ENCODE results near the gene CDK4. TPM values are rescaled to one million over a fixed set of nuclear protein-coding genes. Genes with fewer than 3 reads are reported as not detected.
"Not testable (repeated sequence)": the region's sequence is repeated elsewhere in the genome, so short reads cannot be mapped to it uniquely, and the experiment has no call there.

CDK4 gene
- total RNA-seq, 8 experiments from 2014 or later, result 43.4 to 146 (median 95.5) TPM

DNA sequence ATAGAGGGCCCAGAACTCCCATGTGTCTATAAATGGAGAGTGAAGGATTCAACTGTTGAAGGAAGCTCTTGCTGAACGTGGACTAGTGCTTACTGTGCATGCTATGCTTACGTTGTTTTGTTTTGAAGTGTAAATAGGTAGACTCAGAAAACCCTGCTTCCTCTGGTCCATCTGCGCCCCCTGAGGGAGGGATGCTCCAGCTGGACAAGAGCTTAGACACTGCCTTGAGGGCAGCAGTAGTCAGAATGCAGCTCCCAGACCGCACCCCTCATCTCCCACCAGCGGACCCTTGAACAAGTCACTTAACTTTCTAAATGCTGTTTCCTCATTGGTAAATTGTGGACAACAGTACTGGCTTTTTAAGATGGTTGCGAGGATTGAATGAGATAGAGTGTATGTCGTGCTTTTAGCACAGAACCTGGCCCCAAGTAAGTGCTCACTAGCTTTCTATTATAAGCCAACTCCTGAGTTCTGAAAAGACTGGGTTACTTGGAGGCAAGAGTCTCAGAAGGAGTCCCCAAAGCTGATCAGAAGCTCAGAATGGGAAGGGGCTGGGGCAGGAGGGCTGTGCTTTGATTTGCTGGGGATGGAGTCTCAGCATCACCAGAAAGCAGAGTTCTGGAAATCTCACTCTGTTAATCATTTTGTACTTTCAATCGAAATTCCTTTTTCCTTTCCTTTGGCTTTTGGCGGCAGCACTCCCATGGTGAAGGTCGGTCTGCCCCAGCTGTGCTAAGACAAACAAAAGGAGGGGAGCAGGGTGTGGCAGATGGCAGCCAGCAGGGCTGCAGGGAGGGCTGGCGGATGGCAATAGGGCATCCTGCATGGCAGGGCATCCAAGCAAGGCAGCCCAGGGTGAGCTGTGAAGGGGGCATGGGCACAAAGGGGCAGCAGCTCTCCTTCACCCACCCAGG, 29.1 kb downstream of the CDK4 start:
- no peak overlapping the region for H3K27ac ChIP-seq
- WGBS, 10 experiments, result 0 to 90% (median 58%) methylated on average over 1 to 7 of the region's 11 CpGs; no CpG with 5 or more reads in 2 of the 10 experiments
- in situ Hi-C loops (cut with MboI; ENCODE audit: low pct_unique_long_range_greater_than_20kb in 2 of 9, low sequenced_read_pairs in 9 of 9, unreplicated experiment in 9 of 9), result no loop called here
- peaks cover 0 to 6% of the 10 kb centered on the region in 2 donors for H3K4me1 ChIP-seq (replicated peaks in 1 of 2)
- no peak for ATAC-seq (replicated peaks in 6 of 8)
- no peak overlapping the region for H3K4me3 ChIP-seq

DNA sequence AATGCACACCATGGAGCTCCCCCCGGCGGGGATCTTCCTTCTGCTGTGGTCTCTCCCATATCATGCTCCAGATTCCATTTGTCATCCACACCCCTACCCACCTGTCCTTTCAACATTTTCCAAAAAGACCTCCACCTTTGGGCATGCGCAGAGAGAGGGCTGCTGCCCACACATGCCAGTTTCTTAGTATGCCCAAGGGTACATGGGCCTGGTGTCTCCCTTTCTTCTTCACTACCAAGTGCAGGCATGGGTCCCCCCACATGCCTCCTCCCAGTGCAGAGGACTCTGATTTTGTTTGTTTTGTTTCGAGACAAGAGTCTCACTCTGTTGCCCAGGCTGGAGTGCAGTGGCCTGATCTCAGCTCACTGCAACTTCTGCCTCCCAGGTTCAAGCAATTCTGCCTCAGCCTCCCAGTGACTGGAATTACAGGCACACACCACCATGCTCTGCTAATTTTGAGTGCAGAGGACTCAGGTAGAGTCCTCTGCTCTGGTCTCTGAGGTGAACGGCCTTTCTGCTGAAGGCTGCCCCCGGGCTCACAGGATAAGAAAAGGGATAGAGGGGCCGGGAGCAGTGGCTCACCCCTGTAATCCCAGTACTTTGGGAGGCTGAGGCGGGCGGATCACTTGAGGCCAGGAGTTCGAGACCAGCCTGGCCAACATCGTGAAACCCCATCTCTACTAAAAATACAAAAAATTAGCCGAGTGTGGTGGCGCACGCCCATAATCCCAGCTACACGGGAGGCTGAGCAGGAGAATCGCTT, 30.1 kb downstream of the CDK4 start:
- ATAC-seq (replicated peaks in 6 of 8); H3K4me3 ChIP-seq; H3K4me1 ChIP-seq (replicated peaks in 1 of 2); H3K27ac ChIP-seq; in situ Hi-C loops (cut with MboI; ENCODE audit: low pct_unique_long_range_greater_than_20kb in 2 of 9, low sequenced_read_pairs in 9 of 9, unreplicated experiment in 9 of 9): not testable (repeated sequence)
- 84 to 100% (median 97%) methylated on average over 1 to 15 of the region's 16 CpGs; no CpG with 5 or more reads in 1 of the 10 experiments for WGBS, 10 experiments

DNA sequence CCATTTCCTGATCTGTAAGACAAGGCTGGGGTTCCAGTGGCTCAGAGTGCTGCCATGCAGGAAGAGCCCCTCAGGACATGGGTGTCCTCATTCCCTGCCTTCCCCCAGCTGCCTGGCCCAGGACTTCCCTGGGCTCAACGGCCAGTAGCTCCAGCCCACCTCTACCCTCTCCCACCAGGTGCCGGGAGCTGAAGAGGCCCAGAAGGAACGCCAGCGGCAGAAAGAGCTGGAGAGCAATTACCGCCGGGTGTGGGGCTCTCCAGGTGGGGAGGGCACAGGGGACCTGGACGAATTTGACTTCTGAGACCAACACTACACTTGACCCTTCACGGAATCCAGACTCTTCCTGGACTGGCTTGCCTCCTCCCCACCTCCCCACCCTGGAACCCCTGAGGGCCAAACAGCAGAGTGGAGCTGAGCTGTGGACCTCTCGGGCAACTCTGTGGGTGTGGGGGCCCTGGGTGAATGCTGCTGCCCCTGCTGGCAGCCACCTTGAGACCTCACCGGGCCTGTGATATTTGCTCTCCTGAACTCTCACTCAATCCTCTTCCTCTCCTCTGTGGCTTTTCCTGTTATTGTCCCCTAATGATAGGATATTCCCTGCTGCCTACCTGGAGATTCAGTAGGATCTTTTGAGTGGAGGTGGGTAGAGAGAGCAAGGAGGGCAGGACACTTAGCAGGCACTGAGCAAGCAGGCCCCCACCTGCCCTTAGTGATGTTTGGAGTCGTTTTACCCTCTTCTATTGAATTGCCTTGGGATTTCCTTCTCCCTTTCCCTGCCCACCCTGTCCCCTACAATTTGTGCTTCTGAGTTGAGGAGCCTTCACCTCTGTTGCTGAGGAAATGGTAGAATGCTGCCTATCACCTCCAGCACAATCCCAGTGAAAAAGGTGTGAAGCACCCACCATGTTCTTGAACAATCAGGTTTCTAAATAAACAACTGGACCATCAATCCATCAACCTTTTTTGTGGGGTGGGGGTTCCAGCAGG, 31.2 kb downstream of the CDK4 start:
- Histone ChIP-seq H3K27ac (no peak overlapping the region), H3K4me3 (no peak overlapping the region), H3K4me1 (replicated peaks in 1 of 2) (no peaks in the 10 kb centered on the region)
- in situ Hi-C loops (cut with MboI; ENCODE audit: low pct_unique_long_range_greater_than_20kb in 2 of 9, low sequenced_read_pairs in 9 of 9, unreplicated experiment in 9 of 9), result no loop called here
- peak in 1 of 8 experiments; percentile 8 for ATAC-seq (replicated peaks in 6 of 8)
- WGBS, 10 experiments, result 57 to 100% (median 82%) methylated on average over 1 to 5 of the region's 11 CpGs; no CpG with 5 or more reads in 4 of the 10 experiments

DNA sequence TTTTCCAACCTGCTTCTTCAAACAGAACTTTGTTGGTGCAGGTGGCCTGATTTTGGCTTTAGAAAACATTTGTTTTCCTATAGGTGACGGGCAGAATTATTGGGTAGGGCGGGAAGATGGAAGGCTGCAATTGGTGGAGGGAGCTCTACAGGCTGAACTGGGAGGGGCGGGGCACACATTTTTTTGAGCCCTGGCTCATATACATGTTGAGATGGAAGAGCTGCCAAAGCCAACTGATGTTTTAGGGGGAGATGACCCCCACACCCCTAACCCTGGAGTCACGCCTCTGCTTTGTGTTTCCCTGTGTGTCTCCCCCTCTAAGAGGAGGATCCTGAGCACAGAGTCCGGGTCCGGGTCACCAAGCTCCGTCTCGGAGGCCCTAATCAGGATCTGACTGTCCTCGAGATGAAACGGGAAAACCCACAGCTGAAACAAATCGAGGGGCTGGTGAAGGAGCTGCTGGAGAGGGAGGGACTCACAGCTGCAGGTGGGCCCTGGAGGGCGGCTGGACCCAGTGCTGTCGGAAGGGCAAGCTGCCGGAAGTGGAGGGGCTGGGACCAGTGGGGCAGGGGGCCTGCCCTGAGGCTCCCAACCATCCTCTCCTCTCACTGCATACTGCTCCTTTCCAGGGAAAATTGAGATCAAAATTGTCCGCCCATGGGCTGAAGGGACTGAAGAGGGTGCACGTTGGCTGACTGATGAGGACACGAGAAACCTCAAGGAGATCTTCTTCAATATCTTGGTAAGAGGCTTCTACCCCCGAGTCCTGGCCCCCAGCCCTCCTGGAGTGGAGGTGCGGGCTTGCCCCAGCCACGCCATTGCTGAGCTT, 32.1 kb downstream of the CDK4 start:
- 72 to 100% (median 98%) methylated on average over 1 to 6 of the region's 20 CpGs; no CpG with 5 or more reads in 6 of the 10 experiments for WGBS, 10 experiments
- Histone ChIP-seq H3K4me1 (replicated peaks in 1 of 2) (no peaks in the 10 kb centered on the region), H3K4me3 (no peak overlapping the region), H3K27ac (no peak overlapping the region)
- ATAC-seq (replicated peaks in 6 of 8), result no peak
- in situ Hi-C loops (cut with MboI; ENCODE audit: low pct_unique_long_range_greater_than_20kb in 2 of 9, low sequenced_read_pairs in 9 of 9, unreplicated experiment in 9 of 9), result no loop called here

DNA sequence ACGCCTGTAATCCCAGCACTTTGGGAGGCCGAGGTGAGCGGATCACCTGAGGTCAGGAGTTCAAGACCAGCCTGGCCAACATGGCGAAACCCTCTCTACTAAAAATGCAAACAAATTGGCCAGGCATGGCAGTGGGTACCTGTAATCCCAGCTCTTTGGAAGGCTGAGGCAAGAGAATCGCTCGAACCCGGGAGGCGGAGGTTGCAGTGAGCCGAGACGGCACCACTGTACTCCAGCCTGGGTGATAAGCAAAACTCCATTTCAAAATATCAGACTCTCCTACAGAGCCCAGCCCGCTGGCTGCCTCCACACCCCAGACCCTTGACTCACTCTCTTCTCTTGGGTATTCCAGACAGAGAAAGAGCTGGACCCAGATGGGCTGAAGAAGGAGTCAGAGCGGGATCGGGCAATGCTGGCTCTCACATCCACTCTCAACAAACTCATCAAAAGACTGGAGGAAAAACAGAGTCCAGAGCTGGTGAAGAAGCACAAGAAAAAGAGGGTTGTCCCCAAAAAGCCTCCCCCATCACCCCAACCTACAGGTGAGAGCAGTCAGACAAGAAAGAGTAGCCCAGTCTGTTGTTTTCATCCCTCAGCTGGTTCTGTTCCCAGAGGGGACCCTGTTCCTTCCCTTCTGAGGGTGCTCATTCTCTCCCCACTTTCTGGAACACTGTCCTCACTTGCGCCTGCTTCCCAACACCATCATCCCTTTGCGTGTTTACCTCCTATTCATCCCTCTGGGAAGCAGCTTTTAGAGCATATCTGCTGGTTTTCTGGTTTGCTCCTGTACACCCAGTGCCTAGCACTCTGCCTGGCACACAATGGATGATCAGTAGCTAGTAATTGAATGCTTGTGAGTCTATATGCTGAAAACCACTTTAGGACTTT, 33.2 kb downstream of the CDK4 start:
- WGBS, 10 experiments, result 91 to 100% (median 100%) methylated on average over 1 to 8 of the region's 15 CpGs; no CpG with 5 or more reads in 1 of the 10 experiments
- no peak for ATAC-seq (replicated peaks in 6 of 8)
- H3K4me1 ChIP-seq (replicated peaks in 1 of 2), result no peaks in the 10 kb centered on the region

DNA sequence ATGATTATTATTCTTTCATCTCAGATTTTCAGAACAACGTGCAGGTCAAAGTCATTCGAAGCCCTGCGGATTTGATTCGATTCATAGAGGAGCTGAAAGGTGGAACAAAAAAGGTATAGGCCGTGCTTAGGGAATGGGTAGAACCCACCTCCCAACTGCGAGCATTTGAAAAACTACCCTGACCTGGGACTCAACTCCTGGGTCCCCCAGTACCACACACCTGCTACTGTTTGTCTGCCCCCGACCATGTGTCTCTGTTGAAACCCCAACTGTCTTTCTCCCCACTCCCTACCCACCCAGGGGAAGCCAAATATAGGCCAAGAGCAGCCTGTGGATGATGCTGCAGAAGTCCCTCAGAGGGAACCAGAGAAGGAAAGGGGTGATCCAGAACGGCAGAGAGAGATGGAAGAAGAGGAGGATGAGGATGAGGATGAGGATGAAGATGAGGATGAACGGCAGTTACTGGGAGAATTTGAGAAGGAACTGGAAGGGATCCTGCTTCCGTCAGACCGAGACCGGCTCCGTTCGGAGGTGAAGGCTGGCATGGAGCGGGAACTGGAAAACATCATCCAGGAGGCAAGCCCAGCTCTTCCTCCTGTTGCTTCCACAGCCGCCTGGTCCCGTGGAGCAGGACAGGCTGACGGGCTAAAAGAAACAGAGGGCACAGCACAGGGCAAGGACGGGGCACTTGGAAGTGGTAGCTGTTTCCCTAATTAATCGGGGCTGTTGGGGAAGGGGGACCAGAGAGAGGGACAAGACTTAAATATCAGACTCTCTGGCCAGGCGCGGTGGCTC, 34.1 kb downstream of the CDK4 start:
- no peak for ATAC-seq (replicated peaks in 6 of 8)
- in situ Hi-C loops (cut with MboI; ENCODE audit: low pct_unique_long_range_greater_than_20kb in 2 of 9, low sequenced_read_pairs in 9 of 9, unreplicated experiment in 9 of 9), result no loop called here
- 91 to 100% (median 94%) methylated on average over 1 to 16 of the region's 22 CpGs; no CpG with 5 or more reads in 1 of the 10 experiments for WGBS, 10 experiments
- H3K4me1 ChIP-seq (replicated peaks in 1 of 2), result no peaks in the 10 kb centered on the region
- H3K4me3 ChIP-seq, result no peak overlapping the region
- H3K27ac ChIP-seq, result no peak overlapping the region

More for the DNA sequence above, 33.2 kb downstream of the CDK4 start:
- in situ Hi-C loops (cut with MboI; ENCODE audit: low pct_unique_long_range_greater_than_20kb in 2 of 9, low sequenced_read_pairs in 9 of 9, unreplicated experiment in 9 of 9), result no loop called here
- H3K27ac ChIP-seq, result no peak overlapping the region
- H3K4me3 ChIP-seq, result no peak overlapping the region

DNA sequence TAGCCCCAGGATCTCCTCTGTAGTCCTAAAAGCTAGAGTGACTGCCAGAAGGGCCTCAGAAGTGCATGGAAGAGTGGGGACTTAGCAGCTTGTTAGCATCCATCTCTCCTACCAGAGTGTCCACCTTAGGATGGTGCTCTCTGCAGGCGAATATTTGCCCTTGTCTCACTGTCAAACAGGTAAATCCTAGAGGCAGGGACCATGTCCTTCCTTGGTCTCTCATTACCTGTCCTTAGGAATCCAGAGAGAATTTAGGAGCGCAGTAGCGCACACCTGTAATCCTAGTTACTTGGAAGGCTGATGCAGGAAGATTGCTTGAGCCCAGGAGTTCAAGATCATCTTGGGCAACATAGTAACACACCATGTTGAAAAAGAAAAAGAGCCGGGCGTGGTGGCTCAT, 35.0 kb downstream of the CDK4 start:
- Histone ChIP-seq H3K4me1 (replicated peaks in 1 of 2) (no peaks in the 10 kb centered on the region), H3K27ac (no peak overlapping the region), H3K4me3 (no peak overlapping the region)
- WGBS, 10 experiments, result 57 to 100% (median 98%) methylated on average over 1 to 3 of the region's 5 CpGs; no CpG with 5 or more reads in 2 of the 10 experiments
- no peak for ATAC-seq (replicated peaks in 6 of 8)
- in situ Hi-C loops (cut with MboI; ENCODE audit: low pct_unique_long_range_greater_than_20kb in 2 of 9, low sequenced_read_pairs in 9 of 9, unreplicated experiment in 9 of 9), result no loop called here

DNA sequence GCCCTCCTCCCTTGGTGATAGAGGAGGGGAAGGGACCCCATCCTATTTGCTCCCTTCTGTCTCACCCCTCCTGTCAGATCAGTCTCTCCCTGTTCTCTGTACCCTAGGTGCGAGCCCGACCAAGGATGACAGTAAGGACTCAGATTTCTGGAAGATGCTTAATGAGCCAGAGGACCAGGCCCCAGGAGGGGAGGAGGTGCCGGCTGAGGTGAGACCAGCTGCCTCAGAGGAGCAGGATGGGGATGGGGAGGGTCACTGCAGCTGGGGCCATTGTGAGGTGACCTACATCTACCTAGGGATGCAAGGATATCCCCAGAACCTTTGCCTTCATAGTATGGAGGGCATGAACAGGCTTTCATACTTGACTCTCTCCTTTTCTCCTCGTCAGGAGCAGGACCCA, 35.8 kb downstream of the CDK4 start:
- no peak for ATAC-seq (replicated peaks in 6 of 8)
- H3K27ac ChIP-seq, result no peak overlapping the region
- in situ Hi-C loops (cut with MboI; ENCODE audit: low pct_unique_long_range_greater_than_20kb in 2 of 9, low sequenced_read_pairs in 9 of 9, unreplicated experiment in 9 of 9), result no loop called here
- no peaks in the 10 kb centered on the region for H3K4me1 ChIP-seq (replicated peaks in 1 of 2)
- 100% methylated on average over 1 to 2 of the region's 4 CpGs; no CpG with 5 or more reads in 8 of the 10 experiments for WGBS, 10 experiments
- no peak overlapping the region for H3K4me3 ChIP-seq

DNA sequence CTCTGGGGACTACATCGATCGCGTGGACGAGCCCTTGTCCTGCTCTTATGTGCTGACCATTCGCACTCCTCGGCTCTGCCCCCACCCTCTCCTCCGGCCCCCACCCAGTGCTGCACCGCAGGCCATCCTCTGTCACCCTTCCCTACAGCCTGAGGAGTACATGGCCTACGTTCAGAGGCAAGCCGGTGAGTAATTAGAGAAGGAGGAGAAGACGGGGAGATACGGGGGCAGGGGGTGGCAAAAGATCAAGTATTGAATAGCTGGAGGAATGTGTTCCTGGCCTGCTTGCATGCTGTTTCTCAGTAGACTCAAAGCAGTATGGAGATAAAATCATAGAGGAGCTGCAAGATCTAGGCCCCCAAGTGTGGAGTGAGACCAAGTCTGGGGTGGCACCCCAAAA, 36.3 kb downstream of the CDK4 start:
- 90 to 100% (median 93%) methylated on average over 1 to 8 of the region's 12 CpGs; no CpG with 5 or more reads in 5 of the 10 experiments for WGBS, 10 experiments
- no peak overlapping the region for H3K4me3 ChIP-seq
- ATAC-seq (replicated peaks in 6 of 8), result no peak

DNA sequence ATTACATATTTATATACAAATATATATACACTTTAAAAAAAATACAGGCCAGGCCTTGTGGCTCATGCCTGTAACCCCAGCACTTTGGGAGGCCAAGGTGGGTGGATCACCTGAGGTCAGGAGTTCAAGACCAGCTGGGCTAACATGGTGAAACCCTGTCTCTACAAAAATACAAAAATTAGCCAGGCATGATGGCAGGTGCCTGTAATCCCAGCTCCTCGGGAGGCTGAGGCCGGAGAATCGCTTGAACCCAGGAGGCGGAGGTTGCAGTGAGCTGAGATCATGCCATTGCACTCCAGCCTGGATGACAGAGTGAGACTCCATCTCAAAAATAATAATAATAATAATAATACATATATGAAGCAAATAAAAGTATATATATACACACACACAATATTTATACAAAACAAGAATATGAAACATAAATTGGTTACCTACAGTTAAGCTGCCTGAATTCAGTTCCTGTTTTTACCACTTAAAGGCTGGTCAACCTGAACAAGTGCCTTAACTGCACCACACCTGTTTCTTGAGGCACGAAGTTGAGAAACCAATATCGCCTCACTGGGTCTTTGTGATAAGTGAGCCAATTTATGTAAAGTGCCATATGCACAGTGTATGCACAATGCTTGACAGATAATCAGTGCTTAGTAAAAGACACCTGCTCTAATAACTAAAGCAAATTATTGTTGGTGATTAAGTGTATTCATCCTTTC, 36.9 kb downstream of the CDK4 start:
- H3K4me1 ChIP-seq (replicated peaks in 1 of 2); in situ Hi-C loops (cut with MboI; ENCODE audit: low pct_unique_long_range_greater_than_20kb in 2 of 9, low sequenced_read_pairs in 9 of 9, unreplicated experiment in 9 of 9); ATAC-seq (replicated peaks in 6 of 8); H3K27ac ChIP-seq; H3K4me3 ChIP-seq: not testable (repeated sequence)
- WGBS, 10 experiments, result 93 to 100% (median 100%) methylated on average over 2 to 6 of the region's 6 CpGs; no CpG with 5 or more reads in 3 of the 10 experiments

More for the DNA sequence above, 36.3 kb downstream of the CDK4 start:
- Histone ChIP-seq H3K4me1 (replicated peaks in 1 of 2) (no peaks in the 10 kb centered on the region), H3K27ac (no peak overlapping the region)
- in situ Hi-C loops (cut with MboI; ENCODE audit: low pct_unique_long_range_greater_than_20kb in 2 of 9, low sequenced_read_pairs in 9 of 9, unreplicated experiment in 9 of 9), result no loop called here
